Erythroblast (primary cell): ENCODE measurements around the gene SGCA.

Source experiments
- DNase-seq, 2 experiments: peaks; one replicate each; lab custom pipeline; 2025; lab: John Stamatoyannopoulos, UW
- GATA1 ChIP-seq: IDR thresholded peaks from 2 replicates; pipeline ENCODE4 v1.6.1; 2011; ENCODE audit warnings: low read depth, mild to moderate bottlenecking, control low read depth, low read length, moderate library complexity
- POLR2A ChIP-seq: IDR thresholded peaks from 2 replicates; pipeline ENCODE4 v1.6.1; 2011; ENCODE audit warnings: mild to moderate bottlenecking, low read length

SGCA gene

GRCh38 chr17:50165867-50166517, at the start of gene SGCA:
TSS of gene SGCA (plus strand) at chr17:50166005. CDS start at chr17:50166041, 36 bp downstream.
- DNase-seq, result no peak
- no peak for TF ChIP-seq GATA1
- TF ChIP-seq POLR2A, result no peak

- no peak for TF ChIP-seq POLR2A
- TF ChIP-seq GATA1, result no peak
- peak; percentile 52 to 55 for DNase-seq
Measured at GRCh38 chr17:50117202-50118051, 48.4 kb upstream of the SGCA start.

GRCh38 chr17:50118076-50118827, 47.6 kb upstream of the SGCA start:
- TF ChIP-seq POLR2A (no peak), GATA1 (no peak)
- DNase-seq, result no peak

GRCh38 chr17:50118828-50119218, 47.0 kb upstream of the SGCA start:
- DNase-seq, result no peak
- TF ChIP-seq GATA1, result no peak
- TF ChIP-seq POLR2A, result no peak

- no peak for DNase-seq
- TF ChIP-seq GATA1, result no peak
- no peak for TF ChIP-seq POLR2A
Measured at GRCh38 chr17:50120475-50121253, 45.1 kb upstream of the SGCA start.

GRCh38 chr17:50122945-50123344, 42.9 kb upstream of the SGCA start:
- TF ChIP-seq GATA1, result no peak
- no peak for TF ChIP-seq POLR2A
- DNase-seq, result no peak

- TF ChIP-seq GATA1, result no peak
- no peak for TF ChIP-seq POLR2A
- no peak for DNase-seq
Measured at GRCh38 chr17:50123649-50124349, 42.0 kb upstream of the SGCA start.

GRCh38 chr17:50125420-50125997, 40.3 kb upstream of the SGCA start:
- DNase-seq, result no peak
- TF ChIP-seq GATA1 (no peak), POLR2A (no peak)

GRCh38 chr17:50127697-50128361, 38.0 kb upstream of the SGCA start:
- DNase-seq, result no peak
- TF ChIP-seq GATA1, result no peak
- no peak for TF ChIP-seq POLR2A

- DNase-seq, result no peak
- TF ChIP-seq GATA1 (no peak), POLR2A (no peak)
Measured at GRCh38 chr17:50128441-50129352, 37.1 kb upstream of the SGCA start.

GRCh38 chr17:50129353-50129727, 36.5 kb upstream of the SGCA start:
- TF ChIP-seq GATA1 (no peak), POLR2A (no peak)
- no peak for DNase-seq
